LNCAP (cell line): Measurements from ENCODE around the gene SOX5.

Experiments
- TF ChIP-seq, protein P1 (sequence below): fragments of 450-650 bp; IDR thresholded peaks from 2 replicates; pipeline ENCODE4 v1.5.1; 2017; ENCODE audit warnings: mild to moderate bottlenecking

SOX5 gene

GRCh38 chr12:23659131-23659530, 290.3 kb downstream of the SOX5 start:
- TF ChIP-seq, protein P1, sequence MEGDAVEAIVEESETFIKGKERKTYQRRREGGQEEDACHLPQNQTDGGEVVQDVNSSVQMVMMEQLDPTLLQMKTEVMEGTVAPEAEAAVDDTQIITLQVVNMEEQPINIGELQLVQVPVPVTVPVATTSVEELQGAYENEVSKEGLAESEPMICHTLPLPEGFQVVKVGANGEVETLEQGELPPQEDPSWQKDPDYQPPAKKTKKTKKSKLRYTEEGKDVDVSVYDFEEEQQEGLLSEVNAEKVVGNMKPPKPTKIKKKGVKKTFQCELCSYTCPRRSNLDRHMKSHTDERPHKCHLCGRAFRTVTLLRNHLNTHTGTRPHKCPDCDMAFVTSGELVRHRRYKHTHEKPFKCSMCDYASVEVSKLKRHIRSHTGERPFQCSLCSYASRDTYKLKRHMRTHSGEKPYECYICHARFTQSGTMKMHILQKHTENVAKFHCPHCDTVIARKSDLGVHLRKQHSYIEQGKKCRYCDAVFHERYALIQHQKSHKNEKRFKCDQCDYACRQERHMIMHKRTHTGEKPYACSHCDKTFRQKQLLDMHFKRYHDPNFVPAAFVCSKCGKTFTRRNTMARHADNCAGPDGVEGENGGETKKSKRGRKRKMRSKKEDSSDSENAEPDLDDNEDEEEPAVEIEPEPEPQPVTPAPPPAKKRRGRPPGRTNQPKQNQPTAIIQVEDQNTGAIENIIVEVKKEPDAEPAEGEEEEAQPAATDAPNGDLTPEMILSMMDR = no peak

DNA sequence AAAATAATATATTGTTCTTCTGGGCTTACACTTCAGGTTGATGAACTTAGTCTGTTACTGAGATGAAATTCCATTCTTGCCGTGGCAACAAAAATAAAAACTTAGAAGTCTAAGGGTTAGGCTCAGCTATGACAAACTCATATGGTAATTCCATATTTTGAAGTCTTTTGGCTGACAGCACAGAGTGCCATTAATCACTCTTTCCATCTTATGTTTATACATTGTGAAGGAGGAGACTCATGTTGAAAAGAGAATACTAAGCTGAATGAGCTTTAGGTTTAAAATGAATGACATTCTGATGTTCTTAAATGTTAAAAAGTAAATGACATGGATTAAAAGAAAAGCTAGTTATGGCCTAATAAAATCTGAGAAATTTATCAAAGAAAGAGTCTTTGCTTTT, 291.9 kb downstream of the SOX5 start:
- TF ChIP-seq, protein P1 = no peak

- TF ChIP-seq, protein P1 = no peak
Observed at GRCh38 chr12:23655884-23656283, 293.6 kb downstream of the SOX5 start.

DNA sequence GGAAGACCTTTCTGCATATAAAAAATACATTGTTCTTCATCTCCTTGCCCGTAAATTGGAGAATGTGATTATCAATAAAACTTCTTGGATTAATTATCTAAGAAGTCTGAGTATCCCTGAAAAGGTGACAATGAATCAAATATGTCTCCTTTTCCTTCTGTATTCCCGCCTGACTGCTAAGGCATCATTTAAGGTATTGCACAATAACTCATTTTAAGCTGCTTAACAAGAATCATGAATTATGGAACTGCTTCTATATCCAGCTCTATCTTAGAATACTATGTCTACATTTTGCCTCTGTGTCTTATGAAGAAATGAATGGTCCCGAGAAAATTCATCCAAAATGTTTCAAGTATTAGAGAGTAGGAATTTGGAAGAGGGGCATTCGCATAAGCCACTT, 294.4 kb downstream of the SOX5 start:
- TF ChIP-seq, protein P1 = no peak

- TF ChIP-seq, protein P1 = no peak
Observed at GRCh38 chr12:23648546-23648945, 300.9 kb downstream of the SOX5 start.

DNA sequence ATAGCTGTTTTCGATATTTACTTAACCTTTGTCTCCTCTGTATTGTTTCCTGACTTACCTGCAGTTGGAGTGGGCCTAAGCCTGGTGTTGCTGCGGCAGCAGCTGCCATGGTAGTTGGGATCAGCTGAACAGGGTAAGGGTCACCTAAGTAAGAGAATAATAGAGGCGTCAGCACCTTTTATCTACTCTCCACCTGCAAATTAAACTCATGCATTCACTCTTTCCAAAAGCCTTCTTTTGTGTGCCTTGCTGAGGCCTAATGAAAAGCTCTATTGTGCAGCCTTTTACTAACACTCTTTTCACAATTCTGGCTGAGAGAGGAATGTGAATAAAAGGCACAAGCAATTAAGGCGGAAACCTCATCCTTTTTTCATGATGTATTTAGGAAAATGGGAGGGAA, 308.7 kb downstream of the SOX5 start:
- TF ChIP-seq, protein P1 = no peak

- TF ChIP-seq, protein P1 = no peak
Observed at GRCh38 chr12:23634344-23634743, 315.1 kb downstream of the SOX5 start.

GRCh38 chr12:23631786-23632377, 317.6 kb downstream of the SOX5 start:
- TF ChIP-seq, protein P1 = no peak
